HG03045 (cell line): ENCODE results near the gene MRPL18.
"Not testable (repeated sequence)": the region's sequence is repeated elsewhere in the genome, so short reads cannot be mapped to it uniquely, and the experiment has no call there.

Source experiments
- ATAC-seq: cut with Tn5 transposase; IDR thresholded peaks from one replicate; pipeline ENCODE4 v1.9.1; 2021; ENCODE audit warnings: mild to moderate bottlenecking, moderate library complexity; ENCODE audit not compliant: unreplicated experiment

The MRPL18 gene

DNA sequence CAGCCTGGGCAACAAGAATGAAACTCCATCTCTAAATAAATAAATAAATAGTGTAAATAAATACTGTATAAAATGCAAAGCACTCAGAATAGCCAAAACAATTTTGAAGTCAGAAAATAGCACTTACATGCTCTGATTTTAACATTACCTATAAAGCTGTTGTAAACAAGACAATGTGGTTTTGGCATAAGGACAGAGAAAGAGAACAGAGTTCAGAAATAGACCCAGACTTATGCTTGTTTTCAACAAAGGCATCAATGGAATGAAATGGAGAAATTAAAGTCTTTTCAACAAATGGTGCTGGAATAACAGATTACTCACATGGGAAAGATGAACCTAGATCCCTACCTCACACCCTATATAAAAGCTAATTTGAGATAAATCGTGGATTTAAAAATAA is 18.1 kb upstream of the MRPL18 start:
- ATAC-seq, result no peak

- no peak for ATAC-seq
These were observed 12.9 kb upstream of the MRPL18 start for GRCh38 chr6:159777240-159777904.

DNA sequence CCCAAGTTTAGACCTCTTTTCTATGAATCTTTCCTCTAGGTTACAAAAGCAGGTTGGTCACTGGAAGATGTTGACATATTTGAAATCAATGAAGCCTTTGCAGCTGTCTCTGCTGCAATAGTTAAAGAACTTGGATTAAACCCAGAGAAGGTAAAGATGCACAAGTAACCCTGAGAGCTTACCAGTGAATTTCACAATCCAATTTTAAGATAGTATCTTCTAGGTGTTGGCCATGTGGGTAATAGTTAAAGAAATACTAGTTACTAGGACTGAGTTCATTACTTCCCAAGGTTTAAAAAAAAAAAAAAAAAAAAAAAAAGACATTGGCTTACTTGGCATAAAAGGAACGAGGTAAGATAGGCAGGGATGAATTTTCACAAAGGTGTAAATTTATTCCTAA is 12.1 kb upstream of the MRPL18 start:
- ATAC-seq, result no peak

- no peak for ATAC-seq
These were observed 11.6 kb upstream of the MRPL18 start for GRCh38 chr6:159778542-159779103.

DNA sequence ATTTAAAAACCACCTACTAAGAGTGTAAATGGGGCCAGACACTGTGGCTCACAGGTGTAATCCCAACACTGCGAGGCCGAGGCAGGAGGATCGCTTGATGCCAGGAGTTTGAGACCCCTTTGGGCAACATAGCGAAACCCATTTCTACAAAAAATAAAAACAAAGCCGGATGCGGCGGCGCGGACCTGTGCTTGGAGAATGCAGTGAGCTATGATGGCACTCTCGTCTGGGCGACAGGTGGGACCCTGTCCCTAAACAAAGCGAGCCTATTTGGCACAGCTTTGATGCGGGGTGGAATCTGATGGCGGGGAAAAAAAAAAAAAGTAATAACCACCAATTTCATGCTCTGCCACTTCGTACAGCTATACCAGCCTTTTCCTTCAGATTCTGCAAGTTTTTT is 2.0 kb upstream of the MRPL18 start:
- ATAC-seq, result no peak

- ATAC-seq, result peak; percentile 0
These were observed 1.4 kb upstream of the MRPL18 start for GRCh38 chr6:159788753-159789376.

DNA sequence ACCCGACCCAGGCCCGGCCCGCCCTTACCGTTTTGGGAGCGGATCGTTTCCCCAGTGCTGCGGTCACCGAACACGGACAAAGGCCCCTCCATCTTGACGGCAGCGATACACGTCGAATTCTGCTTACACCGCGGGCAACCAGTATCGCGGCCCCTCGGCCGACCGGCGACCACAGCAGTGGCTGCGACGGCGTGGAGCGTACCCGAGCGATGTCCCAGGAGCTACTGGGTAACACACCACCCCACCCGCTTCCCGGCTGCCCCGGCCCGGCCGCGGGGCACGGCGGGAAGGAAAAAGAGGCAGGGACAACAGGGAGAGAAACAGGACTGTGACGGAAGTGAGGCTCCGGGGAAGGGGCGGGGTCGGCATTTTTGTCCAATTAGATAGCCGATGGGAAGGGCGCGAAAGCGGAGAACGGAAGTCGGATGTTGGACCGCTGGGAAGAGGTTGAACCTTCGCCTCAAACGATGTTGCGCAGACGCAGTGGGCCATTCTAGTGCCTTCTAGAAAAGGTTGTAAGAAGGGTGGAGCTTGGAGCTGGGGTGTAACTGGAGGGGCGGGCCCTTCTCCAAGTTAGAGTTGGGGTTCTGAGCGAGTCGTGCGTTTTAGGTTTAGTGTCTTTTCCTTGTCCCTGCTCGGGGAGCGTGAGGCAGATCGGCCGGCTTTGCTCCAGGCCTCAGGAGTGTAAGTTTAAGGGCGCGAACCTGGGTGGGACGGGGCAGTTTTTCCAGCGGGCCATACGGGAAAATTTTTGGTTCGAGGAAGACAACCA is 704 bp upstream of the MRPL18 start, which contains the start of gene TCP1:
Gene TCP1 (minus strand): TSS at position 226 of the 772 bp plus-strand sequence. CDS start 134 bp downstream, at position 92.
- peak; percentile 78 for ATAC-seq

- no peak for ATAC-seq
These were observed 810 bp downstream of the MRPL18 start for GRCh38 chr6:159790956-159791598.

DNA sequence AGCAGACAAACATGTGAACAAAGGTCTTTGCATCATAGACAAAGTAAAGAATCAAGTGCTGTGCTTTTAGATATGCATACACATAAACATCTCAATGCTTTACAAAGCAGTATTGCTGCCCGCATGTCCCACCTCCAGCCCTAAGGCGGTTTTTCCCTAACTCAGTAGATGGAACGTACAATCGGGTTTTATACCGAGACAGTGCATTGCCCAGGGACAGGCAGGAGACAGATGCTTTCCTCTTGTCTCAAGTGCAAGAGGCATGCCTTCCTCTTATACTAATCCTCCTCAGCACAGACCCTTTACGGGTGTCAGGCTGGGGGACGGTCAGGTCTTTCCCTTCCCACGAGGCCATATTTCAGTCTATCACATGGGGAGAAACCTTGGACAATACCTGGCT is 4.7 kb downstream of the MRPL18 start:
- ATAC-seq, result not testable (repeated sequence)

DNA sequence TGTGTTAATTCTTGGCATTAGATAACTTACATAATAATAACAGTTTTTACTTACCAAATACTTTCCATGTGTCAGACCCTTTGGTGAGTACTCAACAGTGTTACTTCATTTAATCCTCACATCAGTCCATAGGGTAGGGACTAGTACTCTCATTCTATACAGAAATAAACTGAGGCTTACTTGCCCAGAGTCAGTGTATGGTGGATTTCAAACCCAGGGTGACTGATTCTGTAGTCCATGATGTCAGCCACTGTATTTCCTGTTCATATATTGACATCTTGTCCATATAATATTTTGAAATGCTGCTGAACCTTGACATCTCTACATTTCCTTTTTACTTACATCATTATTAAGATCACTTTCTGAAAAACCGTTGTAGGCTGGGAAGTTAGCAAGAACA is 7.3 kb downstream of the MRPL18 start:
- ATAC-seq, result no peak

- ATAC-seq, result no peak
These were observed 10.0 kb downstream of the MRPL18 start, which contains the start of gene PNLDC1 for GRCh38 chr6:159800141-159800865. Gene PNLDC1 (plus strand): TSS chr6:159800276. CDS start chr6:159800308, 32 bp downstream.

GRCh38 chr6:159801935-159802334 is 11.7 kb downstream of the MRPL18 start:
- no peak for ATAC-seq

DNA sequence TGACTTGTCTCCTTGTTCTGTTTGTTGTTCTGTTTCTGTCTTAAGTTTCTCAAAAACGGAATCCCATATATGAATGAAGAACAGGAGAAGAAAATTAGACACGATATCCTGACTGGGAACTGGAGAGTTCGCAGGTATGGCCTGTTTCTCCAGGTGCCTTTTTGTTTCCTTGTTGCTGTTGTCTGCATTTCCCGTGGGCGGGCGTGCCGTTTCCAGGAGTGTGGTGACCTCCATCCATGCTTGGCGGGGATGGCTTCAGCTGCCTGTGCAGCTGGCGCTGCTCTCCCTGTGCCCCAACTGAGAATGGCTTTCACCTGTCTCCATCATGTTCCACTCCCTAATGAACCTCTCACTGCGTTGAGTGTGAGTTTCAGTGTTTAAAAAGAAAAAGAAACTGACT is 14.2 kb downstream of the MRPL18 start:
- ATAC-seq, result no peak

DNA sequence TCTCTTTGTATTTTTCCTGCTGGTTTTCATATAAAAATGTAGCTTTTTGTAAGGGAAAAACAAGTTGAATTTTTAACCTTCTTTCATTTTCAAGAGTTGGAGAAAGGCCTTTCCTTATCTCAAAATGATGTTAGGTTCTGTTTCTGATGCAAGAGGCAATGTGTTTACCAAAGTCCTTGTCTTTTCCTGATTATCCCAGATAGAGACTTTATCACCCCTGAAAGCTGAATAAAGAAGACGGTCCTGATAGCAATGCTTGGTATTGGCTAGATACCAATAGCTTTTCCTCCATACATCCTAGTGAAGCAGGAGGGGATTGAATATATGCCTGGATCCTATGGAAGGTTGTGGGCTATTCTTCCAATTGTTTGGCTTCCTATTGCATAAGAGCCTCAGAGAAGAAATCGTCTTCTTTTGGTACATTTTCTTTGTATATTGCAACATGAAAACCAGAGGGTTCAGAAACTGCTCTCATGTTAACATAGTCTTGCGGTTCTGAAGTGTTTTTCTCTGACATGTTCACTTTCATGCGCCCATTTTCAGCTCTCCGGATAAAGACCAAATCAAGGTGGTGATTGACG is 15.3 kb downstream of the MRPL18 start:
- no peak for ATAC-seq

DNA sequence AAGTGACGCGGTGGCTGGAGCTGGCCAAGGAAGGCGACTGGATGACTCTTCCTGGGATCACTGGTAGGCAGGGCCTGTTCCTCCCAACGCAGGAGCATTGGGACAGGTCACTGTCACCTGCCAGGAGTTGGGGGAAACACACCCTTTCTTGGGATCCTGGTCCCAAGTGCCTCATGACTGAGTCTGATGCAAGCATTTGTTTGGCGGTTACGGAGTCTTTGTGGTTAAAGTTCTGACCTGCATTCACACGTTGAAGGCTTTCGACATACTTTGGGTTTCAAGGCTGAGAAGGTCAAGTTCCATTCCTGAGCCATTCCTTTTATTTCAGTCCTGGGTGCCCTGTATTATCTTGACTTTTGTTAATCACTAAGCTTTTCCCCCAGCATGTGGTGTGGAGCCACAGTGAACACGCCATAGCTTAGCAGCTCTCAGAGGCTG is 15.8 kb downstream of the MRPL18 start:
- no peak for ATAC-seq

GRCh38 chr6:159807150-159807858 is 17.0 kb downstream of the MRPL18 start:
- ATAC-seq, result no peak

DNA sequence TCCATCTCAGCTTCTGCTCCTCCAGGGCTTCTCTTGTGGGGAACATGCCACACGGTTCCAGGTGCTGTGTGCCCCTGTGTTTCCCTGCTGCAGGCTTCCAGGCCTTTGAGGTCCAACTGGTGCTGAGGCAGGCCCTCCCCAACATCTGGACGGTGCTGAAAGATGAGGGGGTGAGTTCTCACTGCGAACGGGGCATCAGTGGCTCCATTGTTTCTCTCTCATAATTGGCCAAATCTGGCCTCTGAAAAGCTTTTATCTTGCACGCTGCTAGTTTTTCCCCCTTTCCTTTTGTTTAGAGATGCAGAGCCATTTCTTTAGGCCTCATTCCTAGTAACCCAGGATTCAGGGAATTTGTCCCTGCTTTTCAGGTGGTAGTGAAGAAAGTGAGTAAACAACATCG is 18.4 kb downstream of the MRPL18 start:
- ATAC-seq, result no peak

- ATAC-seq, result no peak
These were observed 18.9 kb downstream of the MRPL18 start for GRCh38 chr6:159809149-159809548.

GRCh38 chr6:159813781-159814180 is 23.5 kb downstream of the MRPL18 start:
- no peak for ATAC-seq
